HCT116 (cell line): Measurements from ENCODE around the gene ELMOD3. TPM values are rescaled to one million over a fixed set of nuclear protein-coding genes. Genes with fewer than 3 reads are reported as not detected.
A peak's percentile ranks its signal among the peaks of the same experiment; 100 is the strongest.

Experiments
- ATAC-seq: fragments of 200-7000 bp; cut with Tn5 transposase; 2 replicates; pipeline ENCODE4 v1.9.1; 2020; ENCODE audit warnings: mild to moderate bottlenecking, moderate library complexity
- BruUV-seq: library from RNA; stranded (reverse); fragments of 400-500 nt; replicated peaks from 2 replicates; lab custom pipeline; 2021; lab: Mats Ljungman, UMichigan
- CTCF ChIA-PET: fragments of 300-600 bp; sonication (Branson Sonifier 250); formaldehyde crosslinking; loops from one replicate; lab custom pipeline; 2021; ENCODE audit warnings: antibody characterized with exemption; lab: Charles Lee
- POLR2A ChIA-PET: fragments of 300-600, 350-600 bp; sonication (Branson Sonifier 250); formaldehyde crosslinking; loops from one replicate; lab custom pipeline; 2021; ENCODE audit warnings: antibody characterized with exemption; lab: Charles Lee
- RAD21 ChIA-PET, 2 experiments: fragments of 300-600 bp; sonication (Branson Sonifier 250); formaldehyde crosslinking; loops; one replicate each; lab custom pipeline; 2023; ENCODE audit warnings: low total read pairs in 2 of 2; ENCODE audit not compliant: uncharacterized antibody in 2 of 2, unreplicated experiment in 2 of 2, low non-redundant PET in 1 of 2; lab: Charles Lee
- DNase-seq: peaks from one replicate; pipeline ENCODE4 v3.0.0-alpha.2; 2010; ENCODE audit warnings: low read depth, low spot score
- H2AFZ ChIP-seq: fragments of 200-600 bp; shearing (Covaris generic), sonication (generic); 2 replicates; pipeline ENCODE4 v1.6.1; 2017; ENCODE audit warnings: low read depth, mixed run types, mixed read lengths, antibody characterized with exemption, low read length; ENCODE audit not compliant: poor library complexity, severe bottlenecking
- H3K27ac ChIP-seq: 2 replicates; pipeline ENCODE4 v1.5.1; 2012; ENCODE audit warnings: low read depth, low read length
- H3K27me3 ChIP-seq: fragments of 200-600 bp; sonication (generic); 2 replicates; pipeline ENCODE4 v1.6.1; 2016; ENCODE audit warnings: mixed run types, low read length, mixed read lengths; ENCODE audit not compliant: insufficient read depth
- H3K36me3 ChIP-seq, 2 experiments: fragments of 200-500 bp in 1 of 2; fragments of 200-600 bp in 1 of 2; sonication (Bioruptor generic) in 1 of 2; sonication (generic) in 1 of 2; 2 replicates each; pipeline versions ENCODE4 v1.5.1 to v1.6.1; 2014 to 2016; ENCODE audit warnings: low read length in 2 of 2, inconsistent platforms in 1 of 2, mixed read lengths in 1 of 2, mixed run types in 1 of 2; ENCODE audit not compliant: insufficient read depth in 2 of 2, control insufficient read depth in 1 of 2
- H3K4me1 ChIP-seq, 2 experiments: fragments of 200-600 bp in 1 of 2; sonication (generic) in 1 of 2; 2 replicates each; pipeline versions ENCODE4 v1.5.1 to v1.6.1; 2012 to 2017; ENCODE audit warnings: low read length in 2 of 2, inconsistent platforms in 1 of 2, mild to moderate bottlenecking in 1 of 2, mixed read lengths in 1 of 2, mixed run types in 1 of 2, moderate library complexity in 1 of 2; ENCODE audit not compliant: insufficient read depth in 2 of 2, control insufficient read depth in 1 of 2
- H3K4me2 ChIP-seq: fragments of 200-600 bp; sonication (generic); 2 replicates; pipeline ENCODE4 v1.6.1; 2017; ENCODE audit warnings: mixed run types, low read length, mixed read lengths
- H3K4me3 ChIP-seq, 2 experiments: fragments of 200-600 bp in 1 of 2; sonication (generic) in 1 of 2; replicated peaks in 1 of 2; 2 replicates each; pipeline ENCODE4 v1.5.1; 2011 to 2016; ENCODE audit warnings: low read length in 2 of 2, control low read depth in 1 of 2, low read depth in 1 of 2, mild to moderate bottlenecking in 1 of 2, mixed read lengths in 1 of 2, mixed run types in 1 of 2
- H3K79me2 ChIP-seq: fragments of 200-600 bp; sonication (generic); 2 replicates; pipeline ENCODE4 v1.6.1; 2017; ENCODE audit warnings: mild to moderate bottlenecking, mixed run types, low read length, moderate library complexity, mixed read lengths; ENCODE audit not compliant: insufficient read depth
- H3K9ac ChIP-seq: fragments of 200-600 bp; sonication (generic); 2 replicates; pipeline ENCODE4 v1.6.1; 2016; ENCODE audit warnings: low read length, mixed read lengths
- H3K9me2 ChIP-seq: fragments of 200-600 bp; sonication (generic), shearing (Covaris generic); 2 replicates; pipeline ENCODE4 v1.6.1; 2017; ENCODE audit warnings: mixed run types, mild to moderate bottlenecking, moderate library complexity; ENCODE audit not compliant: insufficient read depth
- H3K9me3 ChIP-seq, 2 experiments: fragments of 200-500 bp in 1 of 2; fragments of 200-600 bp in 1 of 2; sonication (Bioruptor generic) in 1 of 2; sonication (generic) in 1 of 2; 2 replicates each; pipeline ENCODE4 v1.6.1; 2014 to 2017; ENCODE audit warnings: low read length in 2 of 2, mixed read lengths in 2 of 2, inconsistent platforms in 1 of 2, low read depth in 1 of 2, mild to moderate bottlenecking in 1 of 2, mixed run types in 1 of 2, moderate library complexity in 1 of 2; ENCODE audit not compliant: control insufficient read depth in 1 of 2, insufficient read depth in 1 of 2
- H4K20me1 ChIP-seq: fragments of 200-600 bp; sonication (generic), shearing (Covaris generic); 2 replicates; pipeline ENCODE4 v1.6.1; 2017; ENCODE audit warnings: mixed run types, mild to moderate bottlenecking, moderate library complexity; ENCODE audit not compliant: insufficient read depth
- CBX3 ChIP-seq: IDR thresholded peaks from 2 replicates; pipeline ENCODE4 v1.6.1; 2012; ENCODE audit warnings: low read depth
- CEBPB ChIP-seq: IDR thresholded peaks from 2 replicates; pipeline ENCODE4 v1.6.1; 2012; ENCODE audit warnings: low read depth
- EGR1 ChIP-seq: IDR thresholded peaks from 2 replicates; pipeline ENCODE4 v1.6.1; 2012; ENCODE audit warnings: low read depth
- ELF1 ChIP-seq: IDR thresholded peaks from 2 replicates; pipeline ENCODE4 v1.6.1; 2012; ENCODE audit warnings: low read depth, borderline replicate concordance
- EZH2 ChIP-seq: fragments of 200-600 bp; sonication (generic); IDR thresholded peaks from 2 replicates; pipeline ENCODE4 v1.6.1; 2017; ENCODE audit warnings: antibody characterized with exemption, mixed run types
- EZH2phosphoT487 ChIP-seq: fragments of 200-600 bp; IDR thresholded peaks from 2 replicates; pipeline ENCODE4 v1.6.1; 2018; ENCODE audit warnings: antibody characterized with exemption, borderline replicate concordance
- JUND ChIP-seq: IDR thresholded peaks from 2 replicates; pipeline ENCODE4 v1.6.1; 2012
- POLR2AphosphoS5 ChIP-seq: IDR thresholded peaks from 2 replicates; pipeline ENCODE4 v1.6.1; 2011; ENCODE audit warnings: mild to moderate bottlenecking, low read depth, low read length, moderate library complexity
- SIN3A ChIP-seq: IDR thresholded peaks from 2 replicates; pipeline ENCODE4 v1.6.1; 2012; ENCODE audit warnings: low read depth
- SP1 ChIP-seq: IDR thresholded peaks from 2 replicates; pipeline ENCODE4 v1.6.1; 2012; ENCODE audit warnings: low read depth
- SRF ChIP-seq: IDR thresholded peaks from 2 replicates; pipeline ENCODE4 v1.6.1; 2012; ENCODE audit warnings: low read depth
- TCF7L2 ChIP-seq: IDR thresholded peaks from 2 replicates; pipeline ENCODE4 v1.7.0; 2011; ENCODE audit warnings: borderline replicate concordance, inconsistent platforms; ENCODE audit not compliant: insufficient read depth, insufficient read length; ENCODE audit errors: extremely low read depth
- YY1 ChIP-seq: IDR thresholded peaks from 2 replicates; pipeline ENCODE4 v1.6.1; 2011; ENCODE audit warnings: low read length, low read depth, moderate library complexity, mild to moderate bottlenecking; ENCODE audit not compliant: insufficient replicate concordance; ENCODE audit errors: extremely low read depth
- ZFX ChIP-seq: fragments of 450-650 bp; IDR thresholded peaks from 2 replicates; pipeline ENCODE4 v1.6.1; 2017
- ZNF274 ChIP-seq: fragments of 200-500 bp; sonication (Bioruptor generic); IDR thresholded peaks from 2 replicates; pipeline ENCODE4 v1.6.1; 2014; ENCODE audit warnings: mild to moderate bottlenecking, low read depth, low read length, inconsistent platforms
- intact Hi-C: fragments of 100-400 bp; cut with micrococcal nuclease; formaldehyde crosslinking; loops from 2 replicates; pipeline ENCODE4 v1.10.0; 2022
- total RNA-seq: library from RNA; stranded (reverse); gene quantifications from one replicate; pipeline ENCODE4 v1.2.1, GENCODE V29; 2021; ENCODE audit not compliant: unreplicated experiment
- TF ChIP-seq, protein P1 (sequence below): IDR thresholded peaks from 2 replicates; pipeline ENCODE4 v1.6.1; 2012
- TF ChIP-seq, protein P2 (sequence below), 3 experiments: fragments of 200-600 bp in 1 of 3; sonication (generic) in 1 of 3; IDR thresholded peaks in 2 of 3; conservative IDR thresholded peaks in 1 of 3; 2 replicates each; pipeline ENCODE4 v1.5.1; 2012 to 2017; ENCODE audit warnings: low read depth in 2 of 3, low read length in 2 of 3, antibody characterized with exemption in 1 of 3, borderline replicate concordance in 1 of 3, control low read depth in 1 of 3, mild to moderate bottlenecking in 1 of 3, mixed read lengths in 1 of 3, mixed run types in 1 of 3, moderate library complexity in 1 of 3; ENCODE audit not compliant: insufficient read depth in 1 of 3
- TF ChIP-seq, protein P3 (sequence below): IDR thresholded peaks from 2 replicates; pipeline ENCODE4 v1.6.1; 2012

Gene ELMOD3
- total RNA-seq, 1 experiment from 2014 or later: 9.2 TPM

DNA sequence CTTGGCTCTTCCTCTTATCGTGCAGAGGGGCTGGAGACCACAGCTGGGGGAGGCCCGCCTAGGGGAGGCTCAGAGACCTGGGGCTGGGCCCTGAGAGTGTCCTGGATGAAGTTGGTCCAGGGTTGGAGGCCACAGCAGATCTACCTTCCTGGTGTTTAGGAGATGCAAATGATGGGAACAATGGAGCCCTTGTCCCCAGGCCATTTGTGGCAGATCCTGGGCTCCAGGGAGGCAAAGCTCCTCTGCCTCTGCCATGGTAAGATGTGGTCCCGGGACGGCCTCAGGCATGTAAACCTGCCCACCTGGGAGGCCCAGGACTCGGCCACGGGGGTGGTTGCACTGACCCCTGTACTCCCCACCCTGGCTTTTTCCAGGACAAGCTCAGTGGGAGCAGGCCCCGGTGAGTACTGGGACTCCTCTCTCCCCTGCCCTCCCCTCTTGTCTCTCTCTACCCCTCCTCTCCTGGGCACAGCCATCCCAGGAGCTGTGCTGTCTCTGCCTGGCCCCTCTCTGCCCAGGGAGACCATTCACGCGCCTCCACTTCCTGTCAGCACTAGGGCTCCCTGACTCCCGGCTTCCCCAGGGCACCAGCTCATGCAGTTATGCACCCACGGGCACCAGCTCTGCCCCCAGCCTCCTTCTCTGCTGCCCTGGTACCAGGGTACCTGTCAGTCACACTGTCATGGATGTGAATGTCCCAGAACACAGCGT is 74.8 kb downstream of the ELMOD3 start:
- ChIA-PET RAD21 (no interaction called here), CTCF (interaction anchor here (0.7 to 1.1 kb wide), 2 partner anchors 8 to 123 kb away, joined by 3 read pairs; no protein-coding TSS in a partner anchor), POLR2A (interaction anchor here (15.9 kb wide), 1 partner anchor 116 kb away, joined by 236 read pairs; the partner anchor contains the start of gene MAT2A)
- Histone ChIP-seq H3K27me3 (no peaks in the 10 kb centered on the region), H3K9me3 (no peaks in the 10 kb centered on the region), H3K27ac (no peak overlapping the region), H3K9me2 (no peaks in the 10 kb centered on the region), H3K79me2 (no peaks in the 10 kb centered on the region), H3K4me2 (peak overlapping the region; percentile 32; the same call in 1 of the 2 replicates), H3K4me3 (no peak overlapping the region), H2AFZ (no peak overlapping the region), H3K4me1 (peaks cover 19 to 44% of the 10 kb centered on the region in 2 experiments), H3K36me3 (no peaks in the 10 kb centered on the region), H4K20me1 (no peaks in the 10 kb centered on the region), H3K9ac (no peak overlapping the region)
- intact Hi-C loops: no loop called here
- no TSS peak for BruUV-seq
- no peak for ATAC-seq
- DNase-seq: no peak
- TF ChIP-seq YY1 (no peak), POLR2AphosphoS5 (no peak), EGR1 (no peak), SIN3A (no peak), EZH2phosphoT487 (no peak), CEBPB (no peak), CBX3 (no peak), ELF1 (no peak), SP1 (no peak), SRF (no peak), ZFX (no peak), ZNF274 (no peak), JUND (no peak), TCF7L2 (no peak), EZH2 (no peak)
- TF ChIP-seq, protein P1, sequence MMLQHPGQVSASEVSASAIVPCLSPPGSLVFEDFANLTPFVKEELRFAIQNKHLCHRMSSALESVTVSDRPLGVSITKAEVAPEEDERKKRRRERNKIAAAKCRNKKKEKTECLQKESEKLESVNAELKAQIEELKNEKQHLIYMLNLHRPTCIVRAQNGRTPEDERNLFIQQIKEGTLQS: no peak
- TF ChIP-seq, protein P2, sequence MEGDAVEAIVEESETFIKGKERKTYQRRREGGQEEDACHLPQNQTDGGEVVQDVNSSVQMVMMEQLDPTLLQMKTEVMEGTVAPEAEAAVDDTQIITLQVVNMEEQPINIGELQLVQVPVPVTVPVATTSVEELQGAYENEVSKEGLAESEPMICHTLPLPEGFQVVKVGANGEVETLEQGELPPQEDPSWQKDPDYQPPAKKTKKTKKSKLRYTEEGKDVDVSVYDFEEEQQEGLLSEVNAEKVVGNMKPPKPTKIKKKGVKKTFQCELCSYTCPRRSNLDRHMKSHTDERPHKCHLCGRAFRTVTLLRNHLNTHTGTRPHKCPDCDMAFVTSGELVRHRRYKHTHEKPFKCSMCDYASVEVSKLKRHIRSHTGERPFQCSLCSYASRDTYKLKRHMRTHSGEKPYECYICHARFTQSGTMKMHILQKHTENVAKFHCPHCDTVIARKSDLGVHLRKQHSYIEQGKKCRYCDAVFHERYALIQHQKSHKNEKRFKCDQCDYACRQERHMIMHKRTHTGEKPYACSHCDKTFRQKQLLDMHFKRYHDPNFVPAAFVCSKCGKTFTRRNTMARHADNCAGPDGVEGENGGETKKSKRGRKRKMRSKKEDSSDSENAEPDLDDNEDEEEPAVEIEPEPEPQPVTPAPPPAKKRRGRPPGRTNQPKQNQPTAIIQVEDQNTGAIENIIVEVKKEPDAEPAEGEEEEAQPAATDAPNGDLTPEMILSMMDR (IDR thresholded peaks at IDR 0.05 in 2 of 3, conservative IDR thresholded peaks at IDR 0.05 in 1 of 3; ENCODE audit: borderline replicate concordance in 1 of 3, insufficient read depth in 1 of 3, low read depth in 2 of 3, low read length in 2 of 3): no peak
- TF ChIP-seq, protein P3, sequence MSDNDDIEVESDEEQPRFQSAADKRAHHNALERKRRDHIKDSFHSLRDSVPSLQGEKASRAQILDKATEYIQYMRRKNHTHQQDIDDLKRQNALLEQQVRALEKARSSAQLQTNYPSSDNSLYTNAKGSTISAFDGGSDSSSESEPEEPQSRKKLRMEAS: no peak
